Liver (tissue), 9 donors: ENCODE results near the gene CDON. TPM values are rescaled to one million over a fixed set of nuclear protein-coding genes. Genes with fewer than 3 reads are reported as not detected.

Experiments used
- DNase-seq: peaks from one replicate; pipeline ENCODE4 v3.0.0-alpha.2; 2017; ENCODE audit warnings: low spot score
- H3K27ac ChIP-seq, 2 donors: one replicate each; pipeline ENCODE4 v1.7.0; 2013; ENCODE audit warnings: inconsistent platforms in 2 of 2, low read length in 2 of 2, control low read depth in 1 of 2, low read depth in 1 of 2, mild to moderate bottlenecking in 1 of 2
- H3K27me3 ChIP-seq, 4 donors: one replicate each; pipeline versions ENCODE4 v1.6.1 to v1.7.0; 2013; ENCODE audit warnings: low read length in 3 of 4, inconsistent platforms in 1 of 4, mild to moderate bottlenecking in 1 of 4, moderate library complexity in 1 of 4; ENCODE audit not compliant: control insufficient read depth in 4 of 4, insufficient read depth in 4 of 4
- H3K36me3 ChIP-seq, 4 donors: one replicate each; pipeline versions ENCODE4 v1.6.1 to v1.7.0; 2013; ENCODE audit warnings: low read length in 3 of 4, mild to moderate bottlenecking in 3 of 4, low read depth in 1 of 4, moderate library complexity in 1 of 4; ENCODE audit not compliant: control insufficient read depth in 4 of 4, insufficient read depth in 3 of 4
- H3K4me1 ChIP-seq, 4 donors: one replicate each; pipeline versions ENCODE4 v1.6.1 to v1.7.0; 2013; ENCODE audit warnings: low read length in 3 of 4, mild to moderate bottlenecking in 3 of 4, moderate library complexity in 1 of 4; ENCODE audit not compliant: control insufficient read depth in 4 of 4, insufficient read depth in 4 of 4
- H3K4me3 ChIP-seq, 3 donors: one replicate each; pipeline versions ENCODE4 v1.6.1 to v1.7.0; 2013; ENCODE audit warnings: low read length in 3 of 3, control low read depth in 1 of 3, low read depth in 1 of 3, mild to moderate bottlenecking in 1 of 3
- H3K9ac ChIP-seq, 2 donors: one replicate each; pipeline ENCODE4 v1.7.0; 2013; ENCODE audit warnings: low read length in 2 of 2, mild to moderate bottlenecking in 2 of 2, moderate library complexity in 2 of 2, control low read depth in 1 of 2, low read depth in 1 of 2
- H3K9me3 ChIP-seq, 4 donors: one replicate each; pipeline versions ENCODE4 v1.6.1 to v1.7.0; 2013; ENCODE audit warnings: low read length in 3 of 4; ENCODE audit not compliant: control insufficient read depth in 4 of 4
- EGR1 ChIP-seq, 2 donors: IDR thresholded peaks; 2 replicates each; pipeline ENCODE4 v1.6.1; 2016 to 2018; ENCODE audit warnings: antibody characterized with exemption in 2 of 2, low read depth in 2 of 2
- FOXA1 ChIP-seq: IDR thresholded peaks from 2 replicates; pipeline ENCODE4 v1.6.1; 2016; ENCODE audit warnings: antibody characterized with exemption
- FOXA2 ChIP-seq: IDR thresholded peaks from 2 replicates; pipeline ENCODE4 v1.6.1; 2016; ENCODE audit warnings: antibody characterized with exemption
- GABPA ChIP-seq, 2 donors: IDR thresholded peaks in 1 of 2; conservative IDR thresholded peaks in 1 of 2; 2 replicates each; pipeline ENCODE4 v1.6.1; 2016; ENCODE audit warnings: antibody characterized with exemption in 2 of 2, mild to moderate bottlenecking in 1 of 2, moderate library complexity in 1 of 2
- HNF4A ChIP-seq, 2 donors: conservative IDR thresholded peaks; 2 replicates each; pipeline ENCODE4 v1.6.1; 2016; ENCODE audit warnings: antibody characterized with exemption in 2 of 2, mild to moderate bottlenecking in 2 of 2
- HNF4G ChIP-seq: IDR thresholded peaks from 2 replicates; pipeline ENCODE4 v1.6.1; 2016; ENCODE audit warnings: antibody characterized with exemption
- JUND ChIP-seq, 2 donors: IDR thresholded peaks; 2 replicates each; pipeline ENCODE4 v1.6.1; 2016; ENCODE audit warnings: antibody characterized with exemption in 2 of 2
- NR2F2 ChIP-seq: IDR thresholded peaks from 2 replicates; pipeline ENCODE4 v1.6.1; 2016; ENCODE audit warnings: antibody characterized with exemption
- RAD21 ChIP-seq, 2 donors: IDR thresholded peaks; 2 replicates each; pipeline ENCODE4 v1.6.1; 2016; ENCODE audit warnings: antibody characterized with exemption in 2 of 2, mild to moderate bottlenecking in 2 of 2
- RXRA ChIP-seq, 2 donors: IDR thresholded peaks; 2 replicates each; pipeline ENCODE4 v1.6.1; 2017 to 2018; ENCODE audit warnings: antibody characterized with exemption in 2 of 2, mild to moderate bottlenecking in 1 of 2
- SP1 ChIP-seq: IDR thresholded peaks from 2 replicates; pipeline ENCODE4 v1.6.1; 2018; ENCODE audit warnings: antibody characterized with exemption, mild to moderate bottlenecking
- TAF1 ChIP-seq: conservative IDR thresholded peaks from 2 replicates; pipeline ENCODE4 v1.6.1; 2016; ENCODE audit warnings: antibody characterized with exemption, mild to moderate bottlenecking
- YY1 ChIP-seq: IDR thresholded peaks from 2 replicates; pipeline ENCODE4 v1.6.1; 2016; ENCODE audit warnings: antibody characterized with exemption, mild to moderate bottlenecking
- WGBS: extraction: QIAGEN DNeasy Blood & Tissue Kit; methylation state at CpG from one replicate; pipeline ENCODE4 v1.1.7; 2013; 5-methylcytosine and 5-hydroxymethylcytosine counted together
- polyA plus RNA-seq, 2 donors: library from polyadenylated mRNA; stranded (reverse) in 1 of 2; unstranded in 1 of 2; fragments of 200-250 nt in 1 of 2; fragments of >200 nt in 1 of 2; fragmentation: Nextera tagmentation in 1 of 2; extraction: Ambion mirVana in 1 of 2; gene quantifications; one replicate each; pipeline versions ENCODE4 v1.2.1 to v1.2.3, GENCODE V29; 2013 to 2015
- total RNA-seq, 2 donors: library from RNA; depleted of rRNA; stranded (reverse); fragments of >200 nt; gene quantifications; one replicate each; pipeline ENCODE4 v1.2.3, GENCODE V29; 2014
- TF ChIP-seq, protein P1 (sequence below): IDR thresholded peaks from 2 replicates; pipeline ENCODE4 v1.6.1; 2016; ENCODE audit warnings: antibody characterized with exemption
- TF ChIP-seq, protein P2 (sequence below): IDR thresholded peaks from 2 replicates; pipeline ENCODE4 v1.6.1; 2016; ENCODE audit warnings: antibody characterized with exemption
- TF ChIP-seq, protein P3 (sequence below): IDR thresholded peaks from 2 replicates; pipeline ENCODE4 v1.6.1; 2016; ENCODE audit warnings: antibody characterized with exemption
- TF ChIP-seq, protein P4 (sequence below): IDR thresholded peaks from 2 replicates; pipeline ENCODE4 v1.6.1; 2016; ENCODE audit warnings: antibody characterized with exemption, mild to moderate bottlenecking
- TF ChIP-seq, protein P5 (sequence below): fragments of 150-350 bp; IDR thresholded peaks from 2 replicates; pipeline ENCODE4 v1.5.1; 2017; ENCODE audit warnings: improper control_type of control experiment, low read depth, low read length; ENCODE audit not compliant: missing input control
- donor health status: healthy.
- donor health status: healthy.
- donor health status: healthy.
- donor health status: healthy.
- donor health status: healthy.

Gene CDON
- total and polyA plus RNA-seq, 4 donors: 0.69 to 7.4 (median 3.9) TPM

DNA sequence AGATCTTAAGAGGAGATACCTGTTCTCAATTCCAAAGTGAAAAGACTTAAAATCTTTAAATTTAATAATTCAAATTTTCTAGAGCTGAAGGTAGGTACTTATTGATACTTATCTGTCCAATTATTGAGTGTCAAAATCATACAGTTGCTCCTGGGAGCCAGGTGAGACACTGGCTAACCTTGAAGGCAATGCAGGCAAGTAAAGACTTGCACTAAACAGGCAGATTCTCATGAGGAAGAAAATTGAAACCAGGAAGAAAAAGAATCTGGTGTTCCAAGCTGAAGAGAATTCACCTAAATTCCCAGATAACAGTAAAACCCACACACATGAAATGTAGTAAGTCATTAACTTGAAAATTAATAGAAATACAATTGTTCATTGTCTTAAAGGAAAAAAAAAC, 86.5 kb downstream of the CDON start:
- H3K9ac ChIP-seq: no peak overlapping the region
- no peak for DNase-seq
- H3K36me3 ChIP-seq: no peaks in the 10 kb centered on the region
- peaks cover 0 to 13% (median 6%) of the 10 kb centered on the region in 4 donors for H3K4me1 ChIP-seq
- no peaks in the 10 kb centered on the region for H3K27me3 ChIP-seq
- H3K27ac ChIP-seq: no peak overlapping the region
- no peaks in the 10 kb centered on the region for H3K9me3 ChIP-seq
- TF ChIP-seq HNF4A (conservative IDR thresholded peaks at IDR 0.05): no peak
- no peak overlapping the region for H3K4me3 ChIP-seq

DNA sequence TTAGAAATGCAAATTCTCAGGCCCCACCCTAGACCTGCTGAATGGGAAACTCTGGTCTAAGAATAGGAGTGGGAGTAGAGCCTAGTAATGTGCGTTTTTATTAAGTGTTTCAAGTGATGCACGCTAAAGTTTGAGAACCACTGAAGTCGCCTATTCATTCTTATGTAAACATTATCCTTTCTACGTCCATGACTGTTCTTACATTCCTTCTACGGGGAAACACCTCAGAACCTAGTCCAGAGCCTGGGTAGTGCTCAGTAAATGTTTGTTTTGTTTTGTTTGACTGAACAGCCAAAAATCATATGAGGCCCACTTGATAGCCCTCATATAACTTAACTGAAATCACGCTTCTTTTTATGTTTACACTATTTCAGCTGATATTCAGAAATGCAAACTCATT, 87.0 kb downstream of the CDON start:
- 89% methylated on average over 6 of the region's 6 CpGs for WGBS
- DNase-seq: no peak
- no peak overlapping the region for H3K27ac ChIP-seq
- H3K4me3 ChIP-seq: no peak overlapping the region
- no peaks in the 10 kb centered on the region for H3K36me3 ChIP-seq
- TF ChIP-seq GABPA (IDR thresholded peaks at IDR 0.05 in 1 of 2, conservative IDR thresholded peaks at IDR 0.05 in 1 of 2) (no peak), NR2F2 (no peak), FOXA2 (no peak), FOXA1 (no peak), RAD21 (IDR thresholded peaks at IDR 0.05) (no peak), YY1 (no peak), EGR1 (IDR thresholded peaks at IDR 0.05; ENCODE audit: low read depth in 2 of 2) (no peak), TAF1 (no peak), SP1 (no peak), JUND (IDR thresholded peaks at IDR 0.05) (no peak), HNF4G (no peak), HNF4A (conservative IDR thresholded peaks at IDR 0.05) (no peak), RXRA (IDR thresholded peaks at IDR 0.05) (no peak)
- TF ChIP-seq, protein P1, sequence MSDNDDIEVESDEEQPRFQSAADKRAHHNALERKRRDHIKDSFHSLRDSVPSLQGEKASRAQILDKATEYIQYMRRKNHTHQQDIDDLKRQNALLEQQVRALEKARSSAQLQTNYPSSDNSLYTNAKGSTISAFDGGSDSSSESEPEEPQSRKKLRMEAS: no peak
- TF ChIP-seq, protein P2, sequence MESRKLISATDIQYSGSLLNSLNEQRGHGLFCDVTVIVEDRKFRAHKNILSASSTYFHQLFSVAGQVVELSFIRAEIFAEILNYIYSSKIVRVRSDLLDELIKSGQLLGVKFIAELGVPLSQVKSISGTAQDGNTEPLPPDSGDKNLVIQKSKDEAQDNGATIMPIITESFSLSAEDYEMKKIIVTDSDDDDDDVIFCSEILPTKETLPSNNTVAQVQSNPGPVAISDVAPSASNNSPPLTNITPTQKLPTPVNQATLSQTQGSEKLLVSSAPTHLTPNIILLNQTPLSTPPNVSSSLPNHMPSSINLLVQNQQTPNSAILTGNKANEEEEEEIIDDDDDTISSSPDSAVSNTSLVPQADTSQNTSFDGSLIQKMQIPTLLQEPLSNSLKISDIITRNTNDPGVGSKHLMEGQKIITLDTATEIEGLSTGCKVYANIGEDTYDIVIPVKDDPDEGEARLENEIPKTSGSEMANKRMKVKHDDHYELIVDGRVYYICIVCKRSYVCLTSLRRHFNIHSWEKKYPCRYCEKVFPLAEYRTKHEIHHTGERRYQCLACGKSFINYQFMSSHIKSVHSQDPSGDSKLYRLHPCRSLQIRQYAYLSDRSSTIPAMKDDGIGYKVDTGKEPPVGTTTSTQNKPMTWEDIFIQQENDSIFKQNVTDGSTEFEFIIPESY: no peak
- TF ChIP-seq, protein P3, sequence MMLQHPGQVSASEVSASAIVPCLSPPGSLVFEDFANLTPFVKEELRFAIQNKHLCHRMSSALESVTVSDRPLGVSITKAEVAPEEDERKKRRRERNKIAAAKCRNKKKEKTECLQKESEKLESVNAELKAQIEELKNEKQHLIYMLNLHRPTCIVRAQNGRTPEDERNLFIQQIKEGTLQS: no peak
- TF ChIP-seq, protein P4, sequence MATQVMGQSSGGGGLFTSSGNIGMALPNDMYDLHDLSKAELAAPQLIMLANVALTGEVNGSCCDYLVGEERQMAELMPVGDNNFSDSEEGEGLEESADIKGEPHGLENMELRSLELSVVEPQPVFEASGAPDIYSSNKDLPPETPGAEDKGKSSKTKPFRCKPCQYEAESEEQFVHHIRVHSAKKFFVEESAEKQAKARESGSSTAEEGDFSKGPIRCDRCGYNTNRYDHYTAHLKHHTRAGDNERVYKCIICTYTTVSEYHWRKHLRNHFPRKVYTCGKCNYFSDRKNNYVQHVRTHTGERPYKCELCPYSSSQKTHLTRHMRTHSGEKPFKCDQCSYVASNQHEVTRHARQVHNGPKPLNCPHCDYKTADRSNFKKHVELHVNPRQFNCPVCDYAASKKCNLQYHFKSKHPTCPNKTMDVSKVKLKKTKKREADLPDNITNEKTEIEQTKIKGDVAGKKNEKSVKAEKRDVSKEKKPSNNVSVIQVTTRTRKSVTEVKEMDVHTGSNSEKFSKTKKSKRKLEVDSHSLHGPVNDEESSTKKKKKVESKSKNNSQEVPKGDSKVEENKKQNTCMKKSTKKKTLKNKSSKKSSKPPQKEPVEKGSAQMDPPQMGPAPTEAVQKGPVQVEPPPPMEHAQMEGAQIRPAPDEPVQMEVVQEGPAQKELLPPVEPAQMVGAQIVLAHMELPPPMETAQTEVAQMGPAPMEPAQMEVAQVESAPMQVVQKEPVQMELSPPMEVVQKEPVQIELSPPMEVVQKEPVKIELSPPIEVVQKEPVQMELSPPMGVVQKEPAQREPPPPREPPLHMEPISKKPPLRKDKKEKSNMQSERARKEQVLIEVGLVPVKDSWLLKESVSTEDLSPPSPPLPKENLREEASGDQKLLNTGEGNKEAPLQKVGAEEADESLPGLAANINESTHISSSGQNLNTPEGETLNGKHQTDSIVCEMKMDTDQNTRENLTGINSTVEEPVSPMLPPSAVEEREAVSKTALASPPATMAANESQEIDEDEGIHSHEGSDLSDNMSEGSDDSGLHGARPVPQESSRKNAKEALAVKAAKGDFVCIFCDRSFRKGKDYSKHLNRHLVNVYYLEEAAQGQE: no peak
- TF ChIP-seq, protein P5, sequence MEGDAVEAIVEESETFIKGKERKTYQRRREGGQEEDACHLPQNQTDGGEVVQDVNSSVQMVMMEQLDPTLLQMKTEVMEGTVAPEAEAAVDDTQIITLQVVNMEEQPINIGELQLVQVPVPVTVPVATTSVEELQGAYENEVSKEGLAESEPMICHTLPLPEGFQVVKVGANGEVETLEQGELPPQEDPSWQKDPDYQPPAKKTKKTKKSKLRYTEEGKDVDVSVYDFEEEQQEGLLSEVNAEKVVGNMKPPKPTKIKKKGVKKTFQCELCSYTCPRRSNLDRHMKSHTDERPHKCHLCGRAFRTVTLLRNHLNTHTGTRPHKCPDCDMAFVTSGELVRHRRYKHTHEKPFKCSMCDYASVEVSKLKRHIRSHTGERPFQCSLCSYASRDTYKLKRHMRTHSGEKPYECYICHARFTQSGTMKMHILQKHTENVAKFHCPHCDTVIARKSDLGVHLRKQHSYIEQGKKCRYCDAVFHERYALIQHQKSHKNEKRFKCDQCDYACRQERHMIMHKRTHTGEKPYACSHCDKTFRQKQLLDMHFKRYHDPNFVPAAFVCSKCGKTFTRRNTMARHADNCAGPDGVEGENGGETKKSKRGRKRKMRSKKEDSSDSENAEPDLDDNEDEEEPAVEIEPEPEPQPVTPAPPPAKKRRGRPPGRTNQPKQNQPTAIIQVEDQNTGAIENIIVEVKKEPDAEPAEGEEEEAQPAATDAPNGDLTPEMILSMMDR: no peak
- H3K9me3 ChIP-seq: no peaks in the 10 kb centered on the region
- H3K27me3 ChIP-seq: no peaks in the 10 kb centered on the region
- H3K4me1 ChIP-seq: peaks cover 0 to 13% (median 6%) of the 10 kb centered on the region in 4 donors
- no peak overlapping the region for H3K9ac ChIP-seq
